Body of pancreas (tissue), 4 donors: Measurements from ENCODE around the gene PGC. TPM values are rescaled to one million over a fixed set of nuclear protein-coding genes. Genes with fewer than 3 reads are reported as not detected.

ENCODE experiments used
- ATAC-seq: fragments of 150-250 bp; one replicate; pipeline ENCODE4 v1.9.1; 2016
- DNase-seq, 4 donors: peaks; one replicate each; pipeline ENCODE4 v3.0.0-alpha.2; 2019
- H3K27ac ChIP-seq, 4 donors: fragments of 200-600 bp; sonication (generic); 1 replicate in 3 of 4; 2 replicates in 1 of 4; pipeline versions ENCODE4 v1.5.1 to v1.6.1; 2016 to 2019; ENCODE audit warnings: mild to moderate bottlenecking in 1 of 4, mixed read lengths in 1 of 4, moderate library complexity in 1 of 4
- H3K27me3 ChIP-seq, 2 donors: fragments of 200-600 bp; sonication (generic); one replicate each; pipeline ENCODE4 v1.6.0; 2016; ENCODE audit warnings: mild to moderate bottlenecking in 1 of 2
- H3K36me3 ChIP-seq, 2 donors: fragments of 200-600 bp; sonication (generic); replicated peaks in 1 of 2; 2 replicates each; pipeline ENCODE4 v1.5.1; 2016; ENCODE audit warnings: low read depth in 2 of 2; ENCODE audit not compliant: insufficient read depth in 1 of 2
- H3K4me1 ChIP-seq: fragments of 200-600 bp; sonication (generic); one replicate; pipeline ENCODE4 v1.6.0; 2016
- H3K4me3 ChIP-seq, 2 donors: fragments of 200-600 bp; sonication (generic); 1 replicate in 1 of 2; 2 replicates in 1 of 2; pipeline ENCODE4 v1.5.1; 2016 to 2019
- H3K9me3 ChIP-seq, 3 donors: fragments of 200-600 bp; sonication (generic); 1 replicate in 2 of 3; 2 replicates in 1 of 3; pipeline ENCODE4 v1.5.1; 2016
- POLR2A ChIP-seq, 3 donors: fragments of 450-650 bp; IDR thresholded peaks; one replicate each; pipeline ENCODE4 v1.6.1; 2016; ENCODE audit warnings: antibody characterized with exemption in 3 of 3, mild to moderate bottlenecking in 2 of 3
- WGBS, 2 donors: methylation state at CpG; one replicate each; pipeline ENCODE4 v1.1.5; 2017; 5-methylcytosine and 5-hydroxymethylcytosine counted together
- intact Hi-C: fragments of 100-400 bp; cut with DNase I; formaldehyde crosslinking; loops from one replicate; pipeline ENCODE4 v1.15.1; 2023
- total RNA-seq, 2 donors: library from RNA; depleted of rRNA; stranded (reverse); fragments of >200 nt; gene quantifications; one replicate each; pipeline ENCODE4 v1.1.0, GENCODE V29; 2016
- TF ChIP-seq, protein P1 (sequence below), 7 experiments: fragments of 450-650 bp in 4 of 7; fragments of 200-600 bp in 3 of 7; sonication (generic) in 3 of 7; IDR thresholded peaks; one replicate each; pipeline ENCODE4 v1.5.1; 2016 to 2019; ENCODE audit warnings: antibody characterized with exemption in 7 of 7

Gene PGC
- total RNA-seq, 2 donors from 2014 or later: 48.8 to 91.1 TPM

DNA sequence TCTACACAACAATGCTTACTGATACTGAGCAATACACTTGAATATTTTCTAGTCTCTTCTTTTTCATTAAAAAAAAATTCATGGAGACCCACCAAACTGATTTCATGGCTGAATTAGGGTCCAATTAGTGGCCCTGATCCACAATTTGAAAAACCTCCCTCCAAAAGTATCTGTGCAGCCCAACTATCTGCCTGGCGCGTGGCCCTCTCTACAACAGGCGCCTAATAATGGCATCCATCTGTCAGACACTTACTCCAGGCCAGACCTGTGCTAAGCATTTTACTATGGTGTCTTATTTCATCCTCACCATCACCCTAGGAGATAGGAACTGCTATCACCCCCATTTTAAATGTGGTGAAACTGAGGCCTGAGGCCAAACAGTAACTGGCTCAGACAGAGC, 25.8 kb downstream of the PGC start:
- TF ChIP-seq, protein P1, sequence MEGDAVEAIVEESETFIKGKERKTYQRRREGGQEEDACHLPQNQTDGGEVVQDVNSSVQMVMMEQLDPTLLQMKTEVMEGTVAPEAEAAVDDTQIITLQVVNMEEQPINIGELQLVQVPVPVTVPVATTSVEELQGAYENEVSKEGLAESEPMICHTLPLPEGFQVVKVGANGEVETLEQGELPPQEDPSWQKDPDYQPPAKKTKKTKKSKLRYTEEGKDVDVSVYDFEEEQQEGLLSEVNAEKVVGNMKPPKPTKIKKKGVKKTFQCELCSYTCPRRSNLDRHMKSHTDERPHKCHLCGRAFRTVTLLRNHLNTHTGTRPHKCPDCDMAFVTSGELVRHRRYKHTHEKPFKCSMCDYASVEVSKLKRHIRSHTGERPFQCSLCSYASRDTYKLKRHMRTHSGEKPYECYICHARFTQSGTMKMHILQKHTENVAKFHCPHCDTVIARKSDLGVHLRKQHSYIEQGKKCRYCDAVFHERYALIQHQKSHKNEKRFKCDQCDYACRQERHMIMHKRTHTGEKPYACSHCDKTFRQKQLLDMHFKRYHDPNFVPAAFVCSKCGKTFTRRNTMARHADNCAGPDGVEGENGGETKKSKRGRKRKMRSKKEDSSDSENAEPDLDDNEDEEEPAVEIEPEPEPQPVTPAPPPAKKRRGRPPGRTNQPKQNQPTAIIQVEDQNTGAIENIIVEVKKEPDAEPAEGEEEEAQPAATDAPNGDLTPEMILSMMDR (IDR thresholded peaks at IDR 0.05): no peak
- TF ChIP-seq POLR2A (IDR thresholded peaks at IDR 0.05): no peak
- 98 to 100% methylated on average over 3 of the region's 3 CpGs for WGBS, 2 donors

DNA sequence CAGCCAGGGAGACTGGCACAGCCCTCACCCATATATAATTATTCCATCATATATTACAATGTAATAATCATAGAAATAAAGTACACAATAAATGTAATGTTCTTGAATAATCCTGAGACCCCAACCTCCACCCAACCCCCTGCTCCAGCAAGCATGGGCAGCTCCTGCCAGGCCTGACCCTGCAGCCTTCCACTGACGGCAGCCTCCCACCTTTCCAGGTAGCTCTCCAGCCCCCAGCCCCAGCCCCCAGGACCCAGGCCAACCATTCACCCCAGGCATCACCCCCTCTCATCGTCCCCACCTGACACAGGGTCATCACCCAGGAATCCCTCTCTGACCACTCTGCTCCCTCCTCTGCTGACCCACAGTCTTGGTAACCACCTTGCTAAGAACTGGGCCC, 26.4 kb downstream of the PGC start:
- ATAC-seq: no peak
- H3K27ac ChIP-seq: no peak overlapping the region
- 85 to 100% methylated on average over 2 of the region's 2 CpGs for WGBS, 2 donors
- H3K4me1 ChIP-seq: peaks cover 41% of the 10 kb centered on the region
- no peak overlapping the region for H3K4me3 ChIP-seq
- intact Hi-C loops: no loop called here
- TF ChIP-seq, protein P1 (IDR thresholded peaks at IDR 0.05): no peak
- no peak for TF ChIP-seq POLR2A (IDR thresholded peaks at IDR 0.05)
- no peaks in the 10 kb centered on the region for H3K9me3 ChIP-seq
- no peaks in the 10 kb centered on the region for H3K36me3 ChIP-seq
- H3K27me3 ChIP-seq: no peaks in the 10 kb centered on the region
- no peak for DNase-seq

More for the DNA sequence above, 25.8 kb downstream of the PGC start:
- Histone ChIP-seq H3K36me3 (no peaks in the 10 kb centered on the region), H3K27ac (no peak overlapping the region), H3K4me1 (peaks cover 37% of the 10 kb centered on the region), H3K4me3 (no peak overlapping the region), H3K27me3 (no peaks in the 10 kb centered on the region), H3K9me3 (no peaks in the 10 kb centered on the region)
- no peak for ATAC-seq
- no peak for DNase-seq
- intact Hi-C loops: no loop called here

DNA sequence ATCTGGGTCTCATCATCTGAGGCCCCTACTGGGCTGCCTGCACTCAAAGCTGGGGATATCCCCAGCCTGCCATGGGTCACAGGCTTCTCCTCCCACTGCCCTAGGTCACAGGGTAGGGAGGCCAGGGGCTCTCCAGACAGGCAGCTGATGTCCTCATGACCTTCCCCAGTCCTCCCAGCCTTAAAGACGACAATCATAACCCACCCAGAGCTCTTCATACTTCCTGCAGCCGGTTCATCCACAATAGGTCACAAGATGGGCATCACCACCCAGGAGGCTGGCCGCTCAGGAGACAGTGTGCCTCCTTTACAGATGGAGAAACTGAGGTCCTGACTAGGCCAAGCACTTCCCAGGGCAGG, 27.0 kb downstream of the PGC start:
- H3K27me3 ChIP-seq: no peaks in the 10 kb centered on the region
- no peak overlapping the region for H3K27ac ChIP-seq
- 81% methylated on average over 3 of the region's 3 CpGs; no CpG with 5 or more reads in 1 of the 2 donors for WGBS, 2 donors
- TF ChIP-seq, protein P1 (IDR thresholded peaks at IDR 0.05): no peak
- no peaks in the 10 kb centered on the region for H3K9me3 ChIP-seq
- no peak overlapping the region for H3K4me3 ChIP-seq
- H3K36me3 ChIP-seq: no peaks in the 10 kb centered on the region
- DNase-seq: no peak
- peaks cover 40% of the 10 kb centered on the region for H3K4me1 ChIP-seq
- no peak for ATAC-seq
- intact Hi-C loops: no loop called here

DNA sequence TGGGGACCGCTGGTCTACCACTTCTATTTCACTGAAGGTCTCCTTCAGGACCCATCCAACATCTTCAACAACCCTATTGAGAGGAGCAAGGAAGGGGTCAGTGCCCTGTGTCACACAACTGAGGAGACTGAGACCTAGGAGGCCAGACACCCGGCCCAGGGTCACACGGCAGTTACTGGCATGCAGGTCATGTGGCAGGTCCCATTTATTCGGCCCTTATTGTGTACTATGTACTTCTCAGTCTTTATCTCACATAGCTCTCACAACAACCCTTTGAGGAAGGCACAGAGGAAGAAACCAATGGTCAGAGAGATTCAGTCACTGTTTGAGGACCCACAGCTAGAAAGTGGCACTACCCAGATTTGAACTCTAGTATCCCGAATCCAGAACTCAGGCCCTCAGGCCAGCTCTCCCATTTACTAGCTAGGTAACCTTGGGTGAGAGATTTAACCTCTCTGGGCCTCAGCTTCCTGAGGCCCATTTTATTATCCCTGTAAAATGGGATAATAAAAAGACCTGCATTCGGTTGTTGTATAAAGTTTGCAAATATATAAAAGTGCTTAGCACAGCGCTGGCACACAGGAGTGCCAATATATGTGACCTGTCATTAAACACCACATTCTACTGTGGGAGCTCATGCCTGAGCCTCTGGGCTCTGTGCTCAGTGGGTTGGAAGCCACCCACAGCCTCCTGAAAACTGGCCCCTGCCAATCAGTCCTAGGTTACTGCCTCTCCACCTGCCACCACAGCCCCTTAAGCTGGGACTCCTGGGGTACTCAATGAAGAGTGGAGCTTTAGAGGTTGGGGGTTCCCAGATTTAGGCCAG, 27.5 kb downstream of the PGC start:
- ATAC-seq (no peak), DNase-seq (no peak)
- no peaks in the 10 kb centered on the region for H3K27me3 ChIP-seq
- intact Hi-C loops: no loop called here
- TF ChIP-seq, protein P1 (IDR thresholded peaks at IDR 0.05): no peak
- no peak for TF ChIP-seq POLR2A (IDR thresholded peaks at IDR 0.05)
- peaks cover 37% of the 10 kb centered on the region for H3K4me1 ChIP-seq
- 78% methylated on average over 6 to 7 of the region's 7 CpGs for WGBS, 2 donors
- no peak overlapping the region for H3K4me3 ChIP-seq
- H3K36me3 ChIP-seq: no peaks in the 10 kb centered on the region
- H3K27ac ChIP-seq: no peak overlapping the region
- H3K9me3 ChIP-seq: no peaks in the 10 kb centered on the region

DNA sequence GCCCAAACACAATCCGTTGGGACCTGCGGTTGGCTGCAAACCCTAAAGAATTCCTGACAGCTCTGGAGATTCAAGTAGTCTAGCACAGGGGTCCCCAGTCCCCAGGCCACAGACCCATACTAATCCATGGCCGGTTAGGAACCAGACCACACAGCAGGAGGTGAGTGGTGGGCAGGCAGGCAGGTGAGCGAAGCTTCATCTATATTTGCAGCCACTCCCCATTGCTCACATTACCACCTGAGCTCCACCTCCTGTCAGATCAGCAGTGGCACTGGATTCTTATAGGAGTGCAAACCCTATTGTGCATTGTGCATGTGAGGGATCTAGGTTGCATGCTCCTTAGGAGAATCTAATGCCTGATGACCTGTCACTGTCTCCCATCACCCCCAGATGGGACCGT, 28.4 kb downstream of the PGC start:
- intact Hi-C loops: no loop called here
- TF ChIP-seq POLR2A (IDR thresholded peaks at IDR 0.05): no peak
- Histone ChIP-seq H3K36me3 (no peaks in the 10 kb centered on the region), H3K27ac (no peak overlapping the region), H3K4me3 (no peak overlapping the region), H3K4me1 (peaks cover 33% of the 10 kb centered on the region), H3K27me3 (no peaks in the 10 kb centered on the region), H3K9me3 (no peaks in the 10 kb centered on the region)
- ATAC-seq: no peak
- WGBS, 2 donors: 79 to 88% methylated on average over 4 to 5 of the region's 5 CpGs
- DNase-seq: no peak
